GM12891 (cell line): Measurements from ENCODE around the gene SLC30A9.

Experiments used
- PAX5 ChIP-seq: IDR thresholded peaks from 2 replicates; pipeline ENCODE4 v1.6.1; 2011; ENCODE audit warnings: low read length, moderate library complexity, mild to moderate bottlenecking; ENCODE audit not compliant: insufficient read depth, severe bottlenecking
- POLR2A ChIP-seq: IDR thresholded peaks from 2 replicates; pipeline ENCODE4 v1.6.1; 2011; ENCODE audit warnings: low read depth, low read length, control low read depth
- POLR2AphosphoS5 ChIP-seq: IDR thresholded peaks from 2 replicates; pipeline ENCODE4 v1.6.1; 2011; ENCODE audit warnings: low read depth, low read length, control low read depth
- POU2F2 ChIP-seq: IDR thresholded peaks from 2 replicates; pipeline ENCODE4 v1.6.1; 2011; ENCODE audit warnings: low read depth, mild to moderate bottlenecking, control low read depth, low read length, moderate library complexity
- SPI1 ChIP-seq: IDR thresholded peaks from 2 replicates; pipeline ENCODE4 v1.6.1; 2011; ENCODE audit warnings: low read depth, low read length, control low read depth
- TAF1 ChIP-seq: IDR thresholded peaks from 2 replicates; pipeline ENCODE4 v1.6.1; 2011; ENCODE audit warnings: low read depth, low read length, control low read depth

DNA sequence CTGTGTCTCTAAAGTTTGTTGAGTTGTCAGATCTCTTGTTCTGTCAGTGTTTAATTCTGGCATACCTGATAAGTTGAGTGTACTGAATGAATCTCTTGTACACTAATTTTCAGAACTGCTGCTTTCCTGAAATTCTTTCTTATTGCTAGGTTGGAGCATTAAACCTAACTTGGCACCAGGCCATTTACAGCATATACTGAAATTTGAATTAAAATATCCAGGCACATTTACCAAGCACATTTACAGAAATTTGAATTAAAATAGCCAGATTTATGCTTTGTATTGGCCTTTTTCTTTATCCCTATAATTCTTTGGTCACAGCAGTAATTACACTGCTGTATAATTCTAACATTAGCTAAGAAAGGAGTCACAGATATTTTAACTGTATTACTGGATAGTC lies 46.2 kb upstream of the SLC30A9 start:
- TF ChIP-seq POLR2A: no peak
- TF ChIP-seq POU2F2: no peak
- no peak for TF ChIP-seq TAF1
- TF ChIP-seq SPI1: no peak
- no peak for TF ChIP-seq POLR2AphosphoS5
- TF ChIP-seq PAX5: no peak
